T-helper 1 cell treated with Interleukin-12 subunit alpha and Interleukin-12 subunit beta and Interleukin-4 antibody, amounts not matched to agents 30 ng/mL and 1 ng/mL, for 36 hours (primary cell): Measurements from ENCODE around the gene C1orf94. TPM values are rescaled to one million over a fixed set of nuclear protein-coding genes. Genes with fewer than 3 reads are reported as not detected.

Experiments used
- intact Hi-C: fragments of 100-400 bp; cut with micrococcal nuclease; formaldehyde crosslinking; loops from one replicate; pipeline ENCODE4 v1.15.1; 2024
- total RNA-seq: library from RNA; stranded (reverse); gene quantifications from 2 replicates; pipeline ENCODE4 v1.2.3, GENCODE V29; 2022

The C1orf94 gene
- total RNA-seq: not detected in 2 replicates

GRCh38 chr1:34176830-34177603 lies at the start of gene C1orf94:
Gene C1orf94, plus strand, starts transcription at chr1:34176907. Its CDS starts 883 bp downstream, at chr1:34177790.
- intact Hi-C loops: no loop called here

- intact Hi-C loops: no loop called here
Observed at GRCh38 chr1:34127006-34128000, 49.4 kb upstream of the C1orf94 start.

DNA sequence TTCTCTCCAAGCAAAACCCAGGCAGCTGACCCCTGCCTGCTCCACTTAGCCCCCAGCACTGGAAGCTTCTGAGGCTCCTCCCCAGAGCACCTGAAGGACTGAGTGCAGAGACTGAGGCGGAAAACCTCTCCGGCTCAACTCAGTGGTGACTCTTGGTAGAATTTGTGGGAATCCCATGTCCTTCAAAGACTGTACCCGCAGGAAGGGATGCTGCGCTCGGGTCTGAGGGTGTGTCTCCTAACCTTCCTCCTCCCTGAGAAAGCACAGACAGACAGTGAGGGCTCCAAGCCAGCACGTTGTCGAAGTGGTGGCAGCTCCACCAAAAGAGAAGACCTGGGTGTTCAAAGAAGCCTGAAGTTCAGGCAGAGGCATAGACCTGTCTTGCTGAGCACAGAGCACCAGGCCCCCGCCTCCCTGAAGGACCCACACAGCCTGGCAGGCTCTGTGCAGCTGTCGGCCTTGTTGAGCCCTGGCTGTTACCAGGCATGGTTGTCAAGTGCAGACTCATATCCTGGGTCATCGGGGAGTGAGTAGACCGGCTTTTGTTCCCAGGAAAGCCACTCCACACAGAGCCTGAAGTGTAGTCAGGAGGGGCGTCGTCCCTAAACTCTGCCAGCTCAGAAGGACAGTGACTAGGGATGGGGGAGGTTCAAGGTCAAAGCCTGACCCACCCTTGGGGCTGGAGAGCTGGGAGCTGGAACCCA lies 48.4 kb upstream of the C1orf94 start:
- intact Hi-C loops: no loop called here

- intact Hi-C loops: no loop called here
Observed at GRCh38 chr1:34129630-34130029, 47.1 kb upstream of the C1orf94 start.

GRCh38 chr1:34130306-34130705 lies 46.4 kb upstream of the C1orf94 start:
- intact Hi-C loops: no loop called here

- intact Hi-C loops: no loop called here
Observed at GRCh38 chr1:34131396-34132160, 45.1 kb upstream of the C1orf94 start.

GRCh38 chr1:34132161-34132420 lies 44.6 kb upstream of the C1orf94 start:
- intact Hi-C loops: no loop called here

- intact Hi-C loops: no loop called here
Observed at GRCh38 chr1:34137411-34137810, 39.3 kb upstream of the C1orf94 start.

DNA sequence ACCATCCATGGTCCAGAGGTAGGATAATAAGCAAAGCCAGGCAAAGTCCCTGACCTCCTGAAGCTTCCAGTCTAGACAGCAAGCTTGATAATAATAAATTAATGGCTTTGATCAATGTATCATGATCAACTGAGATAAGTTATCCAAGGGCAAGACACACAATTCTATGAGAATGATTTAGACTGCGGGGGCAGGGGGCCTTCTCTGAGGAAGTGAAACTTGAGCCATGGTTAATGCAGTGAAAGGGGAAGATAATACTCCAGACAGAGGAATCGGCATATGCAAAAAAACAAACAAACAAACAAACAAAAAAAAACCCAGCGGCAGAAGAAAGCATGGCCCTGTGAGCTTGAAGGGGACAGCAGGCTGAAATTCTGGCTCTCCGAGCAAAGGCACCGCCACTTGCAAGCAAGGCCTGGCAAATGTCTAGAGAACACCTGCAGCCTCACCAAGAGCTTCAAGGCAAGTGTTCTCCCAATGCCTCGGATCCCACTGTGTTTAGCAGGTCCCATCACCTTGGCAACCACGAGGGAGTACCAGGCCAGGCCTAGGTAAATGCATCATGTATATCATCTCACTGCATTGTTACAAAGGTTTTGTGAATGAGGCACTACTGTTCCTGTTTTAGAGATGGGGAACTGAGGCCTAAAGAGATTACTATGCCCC lies 36.6 kb upstream of the C1orf94 start:
- intact Hi-C loops: no loop called here

DNA sequence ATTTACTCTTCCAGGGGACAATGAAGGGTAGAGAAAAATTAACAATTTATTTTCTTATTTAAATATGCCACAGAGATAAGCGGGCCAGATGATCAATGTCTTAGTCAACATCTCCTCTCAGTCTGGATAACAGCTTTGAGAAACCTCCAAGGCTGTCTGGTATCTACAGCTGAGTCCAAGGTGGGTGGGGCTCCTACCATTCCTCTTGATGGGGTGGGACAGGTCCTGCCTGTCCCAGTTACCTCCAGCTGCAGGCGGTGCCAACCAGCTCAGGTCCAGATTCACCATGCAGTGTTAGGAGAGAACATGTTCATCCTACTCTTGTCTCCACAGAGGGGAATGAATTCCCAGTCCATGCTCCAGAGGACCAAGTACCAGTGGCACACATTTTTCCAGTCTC lies 32.7 kb upstream of the C1orf94 start:
- intact Hi-C loops: no loop called here

DNA sequence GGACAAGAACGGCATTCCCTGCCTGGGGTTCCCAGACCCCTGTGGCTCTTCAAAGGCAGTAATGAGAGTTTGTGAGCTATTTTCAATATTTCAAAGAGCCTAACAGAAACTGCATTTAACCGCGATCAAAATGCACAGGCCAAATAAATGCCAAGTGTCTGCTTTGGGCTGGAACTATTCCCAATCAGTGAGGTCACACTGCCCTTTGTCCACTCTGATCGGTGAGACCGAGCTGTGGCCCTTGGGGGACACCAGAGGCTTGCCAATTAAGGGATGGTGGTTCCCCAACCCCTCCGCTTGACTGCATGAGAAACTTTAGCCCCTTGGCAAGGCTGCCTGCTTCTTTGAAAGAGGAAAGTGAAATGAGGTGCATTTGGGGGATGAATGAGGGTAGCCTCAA lies 31.9 kb upstream of the C1orf94 start:
- intact Hi-C loops: no loop called here

GRCh38 chr1:34147301-34147700 lies 29.4 kb upstream of the C1orf94 start:
- intact Hi-C loops: no loop called here

DNA sequence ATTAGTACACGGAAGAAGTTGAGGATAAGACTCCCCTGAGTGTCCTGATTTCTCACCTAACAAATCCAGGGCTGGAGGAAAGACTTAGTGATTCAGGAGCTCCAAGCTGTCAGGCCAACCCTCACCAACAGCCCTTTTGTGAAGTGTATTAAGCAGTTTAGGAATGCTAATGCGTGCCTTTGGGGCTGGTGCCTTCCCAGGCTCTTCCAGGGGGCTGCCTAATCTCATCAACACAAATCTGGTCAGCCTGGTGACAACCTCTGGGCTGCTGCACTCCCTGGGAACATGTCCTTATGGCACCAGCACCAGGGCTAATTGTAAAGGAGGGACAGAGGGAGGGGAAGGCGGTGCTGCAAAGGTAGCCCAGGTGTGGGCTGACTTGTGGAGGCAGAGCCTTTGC lies 27.2 kb upstream of the C1orf94 start:
- intact Hi-C loops: no loop called here

- intact Hi-C loops: no loop called here
Observed at GRCh38 chr1:34153246-34153645, 23.5 kb upstream of the C1orf94 start.

- intact Hi-C loops: no loop called here
Observed at GRCh38 chr1:34155860-34156259, 20.8 kb upstream of the C1orf94 start.

- intact Hi-C loops: no loop called here
Observed at GRCh38 chr1:34156739-34157138, 20.0 kb upstream of the C1orf94 start.

DNA sequence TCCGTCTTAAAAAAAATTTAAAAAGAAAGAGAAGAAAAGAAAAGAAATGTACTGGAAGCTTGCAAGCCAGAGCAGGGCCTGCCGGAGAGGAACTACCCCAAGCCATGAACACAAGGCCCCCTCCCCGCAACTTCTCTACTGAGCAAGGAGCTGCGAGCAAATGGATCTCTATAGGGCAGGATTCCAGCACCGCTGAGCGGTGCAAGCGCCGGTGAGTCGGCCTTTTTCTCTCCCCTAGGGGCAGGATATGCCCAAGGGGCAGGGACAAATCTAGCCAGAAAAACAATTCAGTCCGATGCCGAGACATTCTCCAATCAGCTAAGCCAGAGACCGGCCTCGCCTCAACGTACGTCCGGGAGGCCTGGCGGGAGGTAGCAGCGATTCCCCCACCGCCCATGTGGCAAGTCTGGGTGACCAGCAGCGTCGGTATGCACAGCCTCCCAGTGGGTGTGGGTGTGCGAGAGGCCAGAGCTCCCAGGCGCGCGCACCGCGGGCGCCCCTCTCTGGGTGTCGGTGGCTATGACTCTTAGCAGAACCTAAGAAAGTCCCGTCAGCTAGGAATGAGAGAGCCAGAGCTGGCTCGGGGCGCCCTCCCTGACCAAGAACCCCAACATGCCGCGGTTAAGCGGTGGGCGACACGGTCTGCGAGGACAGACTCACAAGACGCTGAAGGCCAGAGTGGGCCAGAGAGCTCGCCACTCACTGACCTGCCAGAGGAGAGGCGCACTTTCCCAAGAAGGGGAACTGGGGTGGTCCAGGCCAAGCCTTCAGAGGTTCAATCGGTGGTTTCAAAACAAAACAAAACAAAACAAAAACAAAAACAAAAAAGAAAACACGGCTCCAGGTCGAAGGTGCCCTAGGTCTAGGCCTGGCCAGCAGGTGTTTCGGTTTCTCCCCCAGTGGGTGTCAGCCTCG lies 13.6 kb upstream of the C1orf94 start:
- intact Hi-C loops: loop anchor here (1.0 kb wide), 1 partner anchor 530 kb away; no protein-coding TSS in a partner anchor

GRCh38 chr1:34163792-34164731 lies 12.6 kb upstream of the C1orf94 start:
- intact Hi-C loops: loop anchor here (1.0 kb wide), 1 partner anchor 531 kb away; no protein-coding TSS in a partner anchor
